ENCODE measurements around the gene LDAF1.
A peak's percentile ranks its signal among the peaks of the same experiment; 100 is the strongest.

Gene LDAF1

DNA sequence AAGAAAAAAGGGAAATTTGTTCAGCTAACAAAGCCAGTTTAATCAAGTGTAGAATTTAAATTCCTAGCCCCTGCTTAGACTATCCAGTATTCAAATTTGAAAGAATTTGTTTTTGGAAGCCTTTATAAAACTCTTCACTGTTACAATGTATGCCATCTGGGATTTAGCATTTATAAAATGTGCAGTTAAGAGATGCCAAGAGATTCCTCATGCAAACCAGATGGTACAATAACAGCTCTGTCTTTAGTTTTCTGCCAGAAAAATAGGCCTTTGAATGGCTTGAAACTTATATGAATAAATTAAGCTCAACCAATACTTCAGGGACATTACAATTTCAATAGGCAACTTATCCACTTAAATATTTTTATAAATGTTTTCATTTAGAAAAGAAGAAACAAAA is 68.3 kb downstream of the LDAF1 start:
- no peak overlapping the region for H3K4me3 ChIP-seq (replicated peaks; ENCODE audit: insufficient read depth, low read length)
- no peak overlapping the region for H3K27ac ChIP-seq (replicated peaks)
- TF ChIP-seq POLR2AphosphoS5 (IDR thresholded peaks at IDR 0.05; ENCODE audit: low read depth), result no peak
- TF ChIP-seq, protein P1, sequence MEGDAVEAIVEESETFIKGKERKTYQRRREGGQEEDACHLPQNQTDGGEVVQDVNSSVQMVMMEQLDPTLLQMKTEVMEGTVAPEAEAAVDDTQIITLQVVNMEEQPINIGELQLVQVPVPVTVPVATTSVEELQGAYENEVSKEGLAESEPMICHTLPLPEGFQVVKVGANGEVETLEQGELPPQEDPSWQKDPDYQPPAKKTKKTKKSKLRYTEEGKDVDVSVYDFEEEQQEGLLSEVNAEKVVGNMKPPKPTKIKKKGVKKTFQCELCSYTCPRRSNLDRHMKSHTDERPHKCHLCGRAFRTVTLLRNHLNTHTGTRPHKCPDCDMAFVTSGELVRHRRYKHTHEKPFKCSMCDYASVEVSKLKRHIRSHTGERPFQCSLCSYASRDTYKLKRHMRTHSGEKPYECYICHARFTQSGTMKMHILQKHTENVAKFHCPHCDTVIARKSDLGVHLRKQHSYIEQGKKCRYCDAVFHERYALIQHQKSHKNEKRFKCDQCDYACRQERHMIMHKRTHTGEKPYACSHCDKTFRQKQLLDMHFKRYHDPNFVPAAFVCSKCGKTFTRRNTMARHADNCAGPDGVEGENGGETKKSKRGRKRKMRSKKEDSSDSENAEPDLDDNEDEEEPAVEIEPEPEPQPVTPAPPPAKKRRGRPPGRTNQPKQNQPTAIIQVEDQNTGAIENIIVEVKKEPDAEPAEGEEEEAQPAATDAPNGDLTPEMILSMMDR (IDR thresholded peaks at IDR 0.05; ENCODE audit: insufficient read depth, low read length), result no peak
- TF ChIP-seq, protein P2, sequence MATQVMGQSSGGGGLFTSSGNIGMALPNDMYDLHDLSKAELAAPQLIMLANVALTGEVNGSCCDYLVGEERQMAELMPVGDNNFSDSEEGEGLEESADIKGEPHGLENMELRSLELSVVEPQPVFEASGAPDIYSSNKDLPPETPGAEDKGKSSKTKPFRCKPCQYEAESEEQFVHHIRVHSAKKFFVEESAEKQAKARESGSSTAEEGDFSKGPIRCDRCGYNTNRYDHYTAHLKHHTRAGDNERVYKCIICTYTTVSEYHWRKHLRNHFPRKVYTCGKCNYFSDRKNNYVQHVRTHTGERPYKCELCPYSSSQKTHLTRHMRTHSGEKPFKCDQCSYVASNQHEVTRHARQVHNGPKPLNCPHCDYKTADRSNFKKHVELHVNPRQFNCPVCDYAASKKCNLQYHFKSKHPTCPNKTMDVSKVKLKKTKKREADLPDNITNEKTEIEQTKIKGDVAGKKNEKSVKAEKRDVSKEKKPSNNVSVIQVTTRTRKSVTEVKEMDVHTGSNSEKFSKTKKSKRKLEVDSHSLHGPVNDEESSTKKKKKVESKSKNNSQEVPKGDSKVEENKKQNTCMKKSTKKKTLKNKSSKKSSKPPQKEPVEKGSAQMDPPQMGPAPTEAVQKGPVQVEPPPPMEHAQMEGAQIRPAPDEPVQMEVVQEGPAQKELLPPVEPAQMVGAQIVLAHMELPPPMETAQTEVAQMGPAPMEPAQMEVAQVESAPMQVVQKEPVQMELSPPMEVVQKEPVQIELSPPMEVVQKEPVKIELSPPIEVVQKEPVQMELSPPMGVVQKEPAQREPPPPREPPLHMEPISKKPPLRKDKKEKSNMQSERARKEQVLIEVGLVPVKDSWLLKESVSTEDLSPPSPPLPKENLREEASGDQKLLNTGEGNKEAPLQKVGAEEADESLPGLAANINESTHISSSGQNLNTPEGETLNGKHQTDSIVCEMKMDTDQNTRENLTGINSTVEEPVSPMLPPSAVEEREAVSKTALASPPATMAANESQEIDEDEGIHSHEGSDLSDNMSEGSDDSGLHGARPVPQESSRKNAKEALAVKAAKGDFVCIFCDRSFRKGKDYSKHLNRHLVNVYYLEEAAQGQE (IDR thresholded peaks at IDR 0.05; ENCODE audit: insufficient replicate concordance, low read depth), result no peak
- no peak for TF ChIP-seq GABPA (IDR thresholded peaks at IDR 0.05; ENCODE audit: low read depth)
- no peak for TF ChIP-seq SPI1 (IDR thresholded peaks at IDR 0.05; ENCODE audit: borderline replicate concordance, low read depth)
- H3K27me3 ChIP-seq (ENCODE audit: insufficient read depth, poor library complexity, severe bottlenecking), result peaks cover 3% of the 10 kb centered on the region
- no peak for DNase-seq (ENCODE audit: low read depth in 1 of 2, low spot score in 1 of 2)

DNA sequence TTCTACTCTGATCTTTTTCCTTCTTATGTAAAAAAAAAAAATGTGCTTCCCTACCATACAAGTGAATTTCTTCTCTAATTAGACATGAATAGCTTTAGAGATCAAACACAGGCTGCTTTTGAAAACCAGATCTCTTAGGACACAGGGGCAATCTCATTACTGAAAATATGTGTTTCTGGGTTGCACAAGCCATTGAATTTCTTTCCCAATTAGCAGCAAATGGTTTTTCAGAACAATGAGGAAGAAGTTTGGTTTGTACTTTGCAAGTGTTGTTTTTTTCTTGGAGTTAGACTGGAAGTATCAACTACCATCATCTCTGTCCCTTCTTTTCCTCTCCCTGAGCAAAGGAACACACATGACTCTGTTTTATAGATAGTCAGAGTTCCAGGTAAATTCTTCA is 69.4 kb downstream of the LDAF1 start:
- Histone ChIP-seq H3K27me3 (ENCODE audit: insufficient read depth, poor library complexity, severe bottlenecking) (peaks cover 3% of the 10 kb centered on the region), H3K4me3 (replicated peaks; ENCODE audit: insufficient read depth, low read length) (no peak overlapping the region), H3K27ac (replicated peaks) (no peak overlapping the region)
- TF ChIP-seq, protein P1 (IDR thresholded peaks at IDR 0.05; ENCODE audit: insufficient read depth, low read length), result no peak
- TF ChIP-seq POLR2AphosphoS5 (IDR thresholded peaks at IDR 0.05; ENCODE audit: low read depth) (no peak), SPI1 (IDR thresholded peaks at IDR 0.05; ENCODE audit: borderline replicate concordance, low read depth) (no peak), GABPA (IDR thresholded peaks at IDR 0.05; ENCODE audit: low read depth) (no peak)
- TF ChIP-seq, protein P2 (IDR thresholded peaks at IDR 0.05; ENCODE audit: insufficient replicate concordance, low read depth), result no peak
- DNase-seq (ENCODE audit: low read depth in 1 of 2, low spot score in 1 of 2), result peak in 1 of 2 experiments; percentile 17

DNA sequence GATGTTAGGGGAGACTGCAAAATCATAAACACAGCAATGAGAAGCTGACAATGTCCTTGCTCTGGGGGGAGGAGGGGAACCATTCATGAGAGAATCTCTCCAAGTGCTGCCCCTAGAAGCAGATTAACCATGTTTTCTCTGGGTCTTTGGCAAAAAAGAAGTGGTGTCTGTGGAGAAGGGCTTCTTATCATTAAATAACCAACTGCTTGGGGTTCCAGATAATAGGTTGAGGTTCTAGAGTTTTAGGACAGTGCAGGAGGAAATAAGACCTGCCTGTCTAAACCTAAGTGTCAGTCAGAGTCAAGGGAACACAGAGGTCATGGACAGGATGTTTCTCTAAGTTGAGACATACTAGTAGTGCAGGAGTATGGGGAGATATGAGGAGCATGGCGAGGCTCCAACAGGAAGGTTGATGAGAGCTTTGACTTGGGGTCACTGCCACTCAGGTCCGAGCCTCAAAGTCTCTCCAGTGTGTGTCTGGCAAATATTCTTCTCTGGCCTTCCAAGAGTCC is 69.9 kb downstream of the LDAF1 start:
- TF ChIP-seq, protein P2 (IDR thresholded peaks at IDR 0.05; ENCODE audit: insufficient replicate concordance, low read depth), result no peak
- TF ChIP-seq SPI1 (IDR thresholded peaks at IDR 0.05; ENCODE audit: borderline replicate concordance, low read depth), result no peak
- TF ChIP-seq POLR2AphosphoS5 (IDR thresholded peaks at IDR 0.05; ENCODE audit: low read depth), result no peak
- TF ChIP-seq GABPA (IDR thresholded peaks at IDR 0.05; ENCODE audit: low read depth), result no peak
- TF ChIP-seq, protein P1 (IDR thresholded peaks at IDR 0.05; ENCODE audit: insufficient read depth, low read length), result no peak
- Histone ChIP-seq H3K27me3 (ENCODE audit: insufficient read depth, poor library complexity, severe bottlenecking) (peaks cover 3% of the 10 kb centered on the region), H3K4me3 (replicated peaks; ENCODE audit: insufficient read depth, low read length) (no peak overlapping the region), H3K27ac (replicated peaks) (no peak overlapping the region)
- no peak for DNase-seq (ENCODE audit: low read depth in 1 of 2, low spot score in 1 of 2)
